Stimulated activated CD4-positive, alpha-beta T cell treated with anti-CD3 and anti-CD28 coated beads, Interleukin-15, amount 100 ng/mL, for 24 hours (primary cell): ENCODE measurements around the gene TRPC3.
"Not testable (repeated sequence)": the region's sequence is repeated elsewhere in the genome, so short reads cannot be mapped to it uniquely, and the experiment has no call there.

Experiments
- DNase-seq: peaks from one replicate; pipeline ENCODE4 v3.0.0-alpha.2; 2020

The TRPC3 gene

GRCh38 chr4:121943941-121944340 is 7.9 kb downstream of the TRPC3 start:
- DNase-seq: peak; percentile 29

- DNase-seq: no peak
These were observed 12.2 kb downstream of the TRPC3 start for GRCh38 chr4:121939690-121940089.

GRCh38 chr4:121938282-121939092 is 13.4 kb downstream of the TRPC3 start:
- DNase-seq: no peak

GRCh38 chr4:121936101-121936500 is 15.8 kb downstream of the TRPC3 start:
- no peak for DNase-seq

- no peak for DNase-seq
These were observed 17.2 kb downstream of the TRPC3 start for GRCh38 chr4:121934635-121935034.

GRCh38 chr4:121932212-121932974 is 19.5 kb downstream of the TRPC3 start:
- no peak for DNase-seq

GRCh38 chr4:121930304-121930703 is 21.6 kb downstream of the TRPC3 start:
- no peak for DNase-seq

- no peak for DNase-seq
These were observed 23.9 kb downstream of the TRPC3 start for GRCh38 chr4:121927948-121928347.

- not testable (repeated sequence) for DNase-seq
These were observed 25.4 kb downstream of the TRPC3 start for GRCh38 chr4:121926490-121926889.

GRCh38 chr4:121923306-121923705 is 28.6 kb downstream of the TRPC3 start:
- no peak for DNase-seq

- DNase-seq: no peak
These were observed 38.2 kb downstream of the TRPC3 start for GRCh38 chr4:121913667-121914066.

- DNase-seq: no peak
These were observed 43.5 kb downstream of the TRPC3 start for GRCh38 chr4:121908346-121908745.

GRCh38 chr4:121900132-121900983 is 51.5 kb downstream of the TRPC3 start:
- peak; percentile 64 for DNase-seq

GRCh38 chr4:121898150-121898549 is 53.7 kb downstream of the TRPC3 start:
- peak; percentile 24 for DNase-seq

GRCh38 chr4:121888134-121888533 is 63.7 kb downstream of the TRPC3 start:
- no peak for DNase-seq

- no peak for DNase-seq
These were observed 66.7 kb downstream of the TRPC3 start for GRCh38 chr4:121885115-121885514.

- DNase-seq: no peak
These were observed 70.7 kb downstream of the TRPC3 start for GRCh38 chr4:121881158-121881557.

GRCh38 chr4:121879135-121879534 is 72.7 kb downstream of the TRPC3 start:
- DNase-seq: no peak

- DNase-seq: no peak
These were observed 74.7 kb downstream of the TRPC3 start for GRCh38 chr4:121877041-121877773.

- no peak for DNase-seq
These were observed 75.8 kb downstream of the TRPC3 start for GRCh38 chr4:121876070-121876469.

- no peak for DNase-seq
These were observed 76.2 kb downstream of the TRPC3 start for GRCh38 chr4:121875652-121876051.

- DNase-seq: no peak
These were observed 78.3 kb downstream of the TRPC3 start for GRCh38 chr4:121873604-121874003.
